HG03460 (cell line): ENCODE results near the gene BTBD10.

Experiments
- ATAC-seq: cut with Tn5 transposase; IDR thresholded peaks from one replicate; pipeline ENCODE4 v1.9.1; 2021; ENCODE audit not compliant: unreplicated experiment

The BTBD10 gene

GRCh38 chr11:13341026-13341425, 122.0 kb downstream of the BTBD10 start:
- ATAC-seq, result no peak

- ATAC-seq, result no peak
Observed at GRCh38 chr11:13339195-13340153, 123.5 kb downstream of the BTBD10 start.

- ATAC-seq, result no peak
Observed at GRCh38 chr11:13338427-13339069, 124.5 kb downstream of the BTBD10 start.

GRCh38 chr11:13338019-13338426, 125.0 kb downstream of the BTBD10 start:
- no peak for ATAC-seq
